HUES6 (cell line): Measurements from ENCODE around the gene DDX41.

ENCODE experiments used
- H3K27ac ChIP-seq: 2 replicates; pipeline ENCODE4 v1.7.0; 2013; ENCODE audit warnings: low read depth, mild to moderate bottlenecking, low read length, inconsistent platforms
- H3K27me3 ChIP-seq: 2 replicates; pipeline ENCODE4 v1.6.1; 2013; ENCODE audit warnings: low read length; ENCODE audit not compliant: control insufficient read depth, insufficient read depth
- H3K36me3 ChIP-seq: 2 replicates; pipeline ENCODE4 v1.6.1; 2013; ENCODE audit warnings: low read length; ENCODE audit not compliant: control insufficient read depth, insufficient read depth
- H3K4me1 ChIP-seq: 2 replicates; pipeline ENCODE4 v1.6.1; 2013; ENCODE audit warnings: low read length; ENCODE audit not compliant: control insufficient read depth, insufficient read depth
- H3K4me3 ChIP-seq: 2 replicates; pipeline ENCODE4 v1.5.1; 2013; ENCODE audit warnings: low read depth, low read length
- H3K9ac ChIP-seq: one replicate; pipeline ENCODE4 v1.6.1; 2013; ENCODE audit warnings: mild to moderate bottlenecking, low read length
- H3K9me3 ChIP-seq: 2 replicates; pipeline ENCODE4 v1.6.1; 2013; ENCODE audit warnings: low read depth, low read length; ENCODE audit not compliant: control insufficient read depth, insufficient read depth

Gene DDX41

DNA sequence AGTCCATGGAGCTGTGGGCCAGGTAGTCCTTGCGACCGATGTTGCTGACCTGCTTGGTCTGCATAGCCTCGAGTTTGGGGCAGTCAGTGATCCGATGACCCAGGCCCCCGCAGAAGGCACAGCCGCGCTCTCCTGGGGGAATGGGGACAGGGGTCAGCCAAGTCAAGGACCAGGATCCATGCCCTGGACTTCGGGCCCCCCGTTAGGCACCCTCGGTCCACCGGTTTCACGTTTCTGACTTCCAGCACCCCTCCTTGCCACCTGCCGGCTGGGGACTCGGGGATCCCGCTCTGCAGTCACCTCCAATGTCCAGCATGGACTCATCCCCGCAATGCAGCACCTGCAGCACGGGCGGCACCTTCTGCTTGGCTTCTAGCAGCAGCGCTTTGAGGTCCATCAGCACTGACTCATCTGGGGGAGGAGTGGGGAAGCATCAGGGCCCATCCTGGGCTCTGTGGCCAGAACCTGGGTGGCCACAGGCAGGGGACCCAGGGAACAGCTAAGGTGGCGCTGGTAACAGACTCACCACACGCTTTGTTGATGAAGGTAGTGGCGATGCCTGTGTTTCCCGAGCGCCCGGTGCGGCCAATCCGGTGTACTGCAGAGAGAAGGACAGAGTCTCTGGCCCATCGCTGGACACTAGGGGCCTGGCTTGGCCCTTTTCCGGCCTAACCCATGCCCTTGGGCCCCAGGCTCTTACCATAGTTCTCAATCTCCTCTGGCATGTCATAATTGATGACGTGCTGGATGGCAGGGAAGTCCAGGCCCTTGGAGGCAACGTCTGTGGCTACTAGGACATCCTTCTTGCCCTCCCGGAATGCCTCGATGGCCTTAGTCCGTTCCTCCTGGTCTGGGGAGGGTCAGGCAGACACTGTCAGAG, 4.7 kb downstream of the DDX41 start:
- H3K27ac ChIP-seq = no peak overlapping the region
- no peaks in the 10 kb centered on the region for H3K9me3 ChIP-seq
- peaks cover 61% of the 10 kb centered on the region for H3K36me3 ChIP-seq
- no peak overlapping the region for H3K9ac ChIP-seq
- peaks cover 25% of the 10 kb centered on the region for H3K4me1 ChIP-seq
- no peak overlapping the region for H3K4me3 ChIP-seq
- no peaks in the 10 kb centered on the region for H3K27me3 ChIP-seq

DNA sequence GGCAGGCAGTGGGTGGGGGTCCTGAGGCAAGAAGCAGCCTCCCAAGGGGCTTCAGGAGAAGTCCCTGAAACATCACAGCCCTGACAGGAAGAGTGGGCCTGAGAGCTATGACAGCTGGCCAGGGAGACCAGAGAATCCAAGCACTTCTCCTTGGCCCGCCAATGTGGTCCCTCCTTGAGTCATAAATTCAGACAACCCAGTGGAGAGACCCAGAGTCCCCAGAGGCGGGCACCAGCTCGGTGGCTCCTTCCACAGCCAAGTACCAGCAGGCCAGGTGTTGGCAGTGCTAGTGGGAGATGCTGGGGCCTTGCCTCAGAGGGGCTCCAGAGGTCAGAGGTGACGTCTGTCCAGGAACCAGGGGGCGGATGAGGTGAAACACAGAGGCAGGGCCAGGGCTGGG, 5.6 kb downstream of the DDX41 start:
- Histone ChIP-seq H3K4me3 (no peak overlapping the region), H3K9ac (no peak overlapping the region), H3K27ac (no peak overlapping the region), H3K36me3 (peaks cover 61% of the 10 kb centered on the region), H3K4me1 (peaks cover 25% of the 10 kb centered on the region), H3K9me3 (no peaks in the 10 kb centered on the region), H3K27me3 (no peaks in the 10 kb centered on the region)

GRCh38 chr5:177510567-177511053, 6.2 kb downstream of the DDX41 start:
- Histone ChIP-seq H3K36me3 (peaks cover 57% of the 10 kb centered on the region), H3K9ac (no peak overlapping the region), H3K27me3 (no peaks in the 10 kb centered on the region), H3K4me1 (peaks cover 20% of the 10 kb centered on the region), H3K4me3 (no peak overlapping the region), H3K9me3 (no peaks in the 10 kb centered on the region), H3K27ac (no peak overlapping the region)

- Histone ChIP-seq H3K36me3 (peaks cover 51% of the 10 kb centered on the region), H3K9ac (no peak overlapping the region), H3K4me1 (peaks cover 19% of the 10 kb centered on the region), H3K4me3 (no peak overlapping the region), H3K27ac (peak overlapping the region; percentile 30; the same call in 1 of the 2 replicates), H3K27me3 (no peaks in the 10 kb centered on the region), H3K9me3 (no peaks in the 10 kb centered on the region)
Measured at GRCh38 chr5:177509991-177510566, 6.7 kb downstream of the DDX41 start.

DNA sequence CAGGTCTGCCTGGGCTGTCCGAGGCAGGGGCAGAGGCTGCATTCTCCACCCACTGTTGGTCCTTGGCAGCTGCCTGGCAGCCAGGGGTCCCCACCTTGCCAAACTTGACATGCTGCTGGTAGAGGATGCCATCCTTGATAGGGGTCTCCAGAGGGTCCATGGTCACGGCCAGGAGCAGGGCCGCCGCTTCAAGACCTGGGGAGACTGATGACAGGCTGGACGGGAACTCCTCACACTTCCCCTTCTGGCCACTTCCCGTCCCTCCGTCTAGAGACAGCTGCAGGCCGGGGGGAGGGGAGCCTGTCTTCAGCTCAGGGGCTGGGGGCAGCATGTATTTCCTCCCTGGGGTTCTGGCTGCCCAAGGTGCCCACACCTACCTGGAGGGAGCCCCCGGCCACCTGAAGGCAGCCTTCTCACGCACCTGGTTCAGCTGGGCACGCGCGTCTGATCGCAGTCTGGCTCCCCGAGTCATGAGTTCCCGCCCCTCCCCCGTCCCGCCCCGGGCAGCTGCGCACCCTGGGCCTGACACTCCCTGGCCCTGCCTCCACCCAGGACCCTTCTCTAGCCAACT, 7.3 kb downstream of the DDX41 start, which contains the start of gene DOK3:
Gene DOK3, minus strand, starts transcription at position 446 of the 571 bp plus-strand sequence. Its CDS starts 286 bp downstream, at position 160.
- H3K9ac ChIP-seq = no peak within 1 kb of the TSS
- no peaks in the 10 kb centered on the region for H3K9me3 ChIP-seq
- H3K4me1 ChIP-seq = peaks cover 19% of the 10 kb centered on the region
- H3K27me3 ChIP-seq = no peaks in the 10 kb centered on the region
- peak within 1 kb of the TSS; percentile 30; the same call in 1 of the 2 replicates for H3K27ac ChIP-seq
- peaks cover 48% of the 10 kb centered on the region for H3K36me3 ChIP-seq
- no peak within 1 kb of the TSS for H3K4me3 ChIP-seq

GRCh38 chr5:177508837-177509236, 7.9 kb downstream of the DDX41 start:
- no peak overlapping the region for H3K4me3 ChIP-seq
- no peaks in the 10 kb centered on the region for H3K9me3 ChIP-seq
- H3K27me3 ChIP-seq = no peaks in the 10 kb centered on the region
- H3K9ac ChIP-seq = no peak overlapping the region
- H3K36me3 ChIP-seq = peaks cover 43% of the 10 kb centered on the region
- H3K27ac ChIP-seq = no peak overlapping the region
- peaks cover 19% of the 10 kb centered on the region for H3K4me1 ChIP-seq

DNA sequence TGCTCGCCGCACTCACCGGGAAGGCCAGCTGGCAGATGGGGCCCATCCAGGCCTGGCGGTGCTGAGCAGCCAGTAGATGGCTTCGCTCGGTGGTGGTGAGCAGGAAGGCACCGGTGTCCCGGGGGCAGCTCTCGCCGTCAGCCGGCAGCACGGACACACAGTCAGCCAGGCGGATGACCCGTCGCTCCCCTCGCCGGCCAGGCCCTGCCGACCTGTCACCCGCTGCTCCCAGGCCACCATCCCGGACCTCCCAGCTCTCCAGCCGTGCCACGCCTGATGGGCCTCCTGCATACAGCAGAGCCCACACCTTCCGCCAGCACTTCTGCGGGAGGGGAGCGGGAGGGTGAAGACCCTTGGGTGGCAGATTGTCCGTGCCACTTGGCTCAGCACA, 8.5 kb downstream of the DDX41 start:
- H3K9ac ChIP-seq = no peak overlapping the region
- H3K4me3 ChIP-seq = no peak overlapping the region

DNA sequence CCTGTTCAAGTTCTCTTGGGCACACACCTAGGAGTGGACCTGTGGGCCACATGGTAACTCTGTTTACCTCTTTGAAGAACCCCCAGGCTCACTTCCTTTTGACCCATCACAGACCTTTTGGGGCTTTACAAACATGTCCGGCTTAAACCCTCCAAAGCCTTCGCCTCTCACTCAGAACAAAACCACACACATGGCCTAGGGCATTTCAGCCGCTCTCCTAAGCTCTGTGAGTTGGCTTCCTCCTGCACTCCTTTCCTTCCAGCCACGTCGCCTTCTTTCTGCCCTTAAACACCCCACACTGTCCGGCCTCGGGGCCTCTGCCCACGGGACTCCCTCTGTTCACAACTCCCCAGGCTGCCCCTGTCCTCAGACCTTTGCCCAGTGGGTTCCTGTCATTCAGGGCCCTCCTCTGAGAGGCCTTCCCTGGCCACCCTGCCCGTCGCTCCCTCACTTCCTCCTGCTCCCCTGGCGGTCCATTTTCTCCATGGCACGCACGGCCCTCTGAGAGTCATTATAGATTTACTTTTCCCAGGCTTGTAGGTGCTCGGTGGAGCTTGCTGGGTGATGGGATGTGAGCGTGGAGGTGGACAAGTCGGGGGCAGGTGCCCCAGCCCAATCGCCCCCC, 9.1 kb downstream of the DDX41 start:
- Histone ChIP-seq H3K36me3 (peaks cover 38% of the 10 kb centered on the region), H3K27ac (no peak overlapping the region), H3K27me3 (no peaks in the 10 kb centered on the region), H3K4me1 (peaks cover 19% of the 10 kb centered on the region), H3K4me3 (no peak overlapping the region), H3K9me3 (no peaks in the 10 kb centered on the region), H3K9ac (no peak overlapping the region)

More for the DNA sequence above, 8.5 kb downstream of the DDX41 start:
- peaks cover 41% of the 10 kb centered on the region for H3K36me3 ChIP-seq
- H3K4me1 ChIP-seq = peaks cover 19% of the 10 kb centered on the region
- H3K27me3 ChIP-seq = no peaks in the 10 kb centered on the region
- no peak overlapping the region for H3K27ac ChIP-seq
- no peaks in the 10 kb centered on the region for H3K9me3 ChIP-seq

GRCh38 chr5:177507165-177507564, 9.6 kb downstream of the DDX41 start:
- no peak overlapping the region for H3K27ac ChIP-seq
- H3K4me1 ChIP-seq = peaks cover 19% of the 10 kb centered on the region
- H3K36me3 ChIP-seq = peaks cover 34% of the 10 kb centered on the region
- no peaks in the 10 kb centered on the region for H3K27me3 ChIP-seq
- no peak overlapping the region for H3K9ac ChIP-seq
- H3K9me3 ChIP-seq = no peaks in the 10 kb centered on the region
- H3K4me3 ChIP-seq = no peak overlapping the region

DNA sequence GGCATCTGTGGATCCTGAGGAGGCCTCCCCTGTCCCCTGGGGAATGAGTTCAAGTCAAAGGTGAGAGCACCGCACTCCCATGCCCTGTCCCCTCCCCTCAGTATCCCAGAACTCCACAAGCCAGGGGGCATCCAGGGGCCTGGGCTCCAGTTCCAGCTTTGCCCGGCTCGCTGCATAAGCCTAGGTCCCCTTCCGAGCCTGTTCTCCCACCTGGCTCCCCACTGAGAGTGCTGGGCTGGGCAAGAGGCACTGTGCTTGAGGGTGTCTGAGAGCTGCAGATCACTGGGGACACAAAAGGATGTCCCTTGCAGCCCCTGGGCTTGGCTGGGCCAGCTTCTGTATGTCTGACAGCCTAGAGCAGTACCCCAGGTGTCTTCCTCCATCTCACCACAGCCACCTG, 11.7 kb downstream of the DDX41 start:
- H3K9ac ChIP-seq = no peak overlapping the region
- H3K4me1 ChIP-seq = peaks cover 21% of the 10 kb centered on the region
- H3K4me3 ChIP-seq = no peak overlapping the region
- no peaks in the 10 kb centered on the region for H3K27me3 ChIP-seq
- no peak overlapping the region for H3K27ac ChIP-seq
- H3K9me3 ChIP-seq = no peaks in the 10 kb centered on the region
- peaks cover 16% of the 10 kb centered on the region for H3K36me3 ChIP-seq
